A549 (cell line): ENCODE results near the gene PDK2.

Source experiments
- ATOH8 ChIP-seq: fragments of 250-450 bp; sonication (Bioruptor Pico); IDR thresholded peaks from 2 replicates; pipeline ENCODE4 v1.5.0; 2020; ENCODE audit warnings: low read depth, mild to moderate bottlenecking, moderate library complexity
- CTCF ChIP-seq: fragments of >200 bp; sonication (Bioruptor Twin); formaldehyde crosslinking; IDR thresholded peaks from 3 replicates; pipeline ENCODE4 v1.5.1; 2016
- EP300 ChIP-seq, 2 experiments: fragments of >200 bp; sonication (Bioruptor Twin); formaldehyde crosslinking; IDR thresholded peaks; 2 replicates in 1 of 2; 3 replicates in 1 of 2; pipeline ENCODE4 v1.6.1; 2016 to 2017
- JUNB ChIP-seq: fragments of >200 bp; sonication (Bioruptor Twin); formaldehyde crosslinking; IDR thresholded peaks from 2 replicates; pipeline ENCODE4 v1.6.1; 2016
- KDM1A ChIP-seq: fragments of 200-600 bp; sonication (generic); IDR thresholded peaks from 2 replicates; pipeline ENCODE4 v1.6.1; 2016; ENCODE audit warnings: low read depth, mild to moderate bottlenecking
- POLR2A ChIP-seq: IDR thresholded peaks from 2 replicates; pipeline ENCODE4 v1.6.1; 2012; ENCODE audit warnings: mild to moderate bottlenecking, low read length
- REST ChIP-seq: fragments of 200-600 bp; sonication (generic); IDR thresholded peaks from 2 replicates; pipeline ENCODE4 v1.6.1; 2016; ENCODE audit warnings: antibody characterized with exemption, mild to moderate bottlenecking, moderate library complexity
- SREBF2 ChIP-seq: fragments of 450-650 bp; IDR thresholded peaks from 2 replicates; pipeline ENCODE4 v1.6.1; 2014; ENCODE audit warnings: mild to moderate bottlenecking, moderate library complexity
- USF2 ChIP-seq: fragments of 450-650 bp; IDR thresholded peaks from 2 replicates; pipeline ENCODE4 v1.6.1; 2014; ENCODE audit warnings: antibody characterized with exemption

- no peak for TF ChIP-seq CTCF
- TF ChIP-seq SREBF2, result no peak
- TF ChIP-seq POLR2A, result no peak
- TF ChIP-seq USF2, result peak; percentile 46
- no peak for TF ChIP-seq REST
- no peak for TF ChIP-seq KDM1A
- TF ChIP-seq EP300 (IDR thresholded peaks at IDR 0.05), result no peak
- no peak for TF ChIP-seq JUNB
- no peak for TF ChIP-seq ATOH8 (CRISPR knock-in tag)
These were observed 53.3 kb downstream of the PDK2 start for GRCh38 chr17:50148226-50149090.
